HG03280 (cell line): ENCODE measurements around the gene FAM168A.

Experiments
- ATAC-seq: cut with Tn5 transposase; IDR thresholded peaks from one replicate; pipeline ENCODE4 v1.9.1; 2021; ENCODE audit warnings: mild to moderate bottlenecking, moderate library complexity; ENCODE audit not compliant: unreplicated experiment

FAM168A gene

DNA sequence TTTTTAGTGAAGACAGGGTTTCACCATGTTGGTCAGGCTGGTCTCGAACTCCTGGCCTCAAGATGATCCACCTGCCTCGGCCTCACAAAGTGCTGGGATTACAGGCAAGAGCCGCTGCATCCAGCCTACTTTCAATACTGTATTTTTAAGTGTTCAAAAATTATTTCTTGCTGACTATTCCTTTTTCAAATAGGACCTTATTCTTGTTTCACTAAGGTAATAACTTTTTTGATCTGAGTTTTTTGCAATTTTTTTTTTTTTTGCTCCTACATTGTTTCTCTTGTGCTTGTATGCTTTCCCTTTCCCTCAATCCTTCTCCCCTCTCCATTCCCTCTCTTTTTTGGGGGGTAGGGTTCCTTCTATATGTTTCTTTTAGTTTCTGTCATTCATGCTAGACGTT is 73.1 kb downstream of the FAM168A start:
- ATAC-seq, result no peak

GRCh38 chr11:73521621-73522020 is 76.3 kb downstream of the FAM168A start:
- ATAC-seq, result no peak

DNA sequence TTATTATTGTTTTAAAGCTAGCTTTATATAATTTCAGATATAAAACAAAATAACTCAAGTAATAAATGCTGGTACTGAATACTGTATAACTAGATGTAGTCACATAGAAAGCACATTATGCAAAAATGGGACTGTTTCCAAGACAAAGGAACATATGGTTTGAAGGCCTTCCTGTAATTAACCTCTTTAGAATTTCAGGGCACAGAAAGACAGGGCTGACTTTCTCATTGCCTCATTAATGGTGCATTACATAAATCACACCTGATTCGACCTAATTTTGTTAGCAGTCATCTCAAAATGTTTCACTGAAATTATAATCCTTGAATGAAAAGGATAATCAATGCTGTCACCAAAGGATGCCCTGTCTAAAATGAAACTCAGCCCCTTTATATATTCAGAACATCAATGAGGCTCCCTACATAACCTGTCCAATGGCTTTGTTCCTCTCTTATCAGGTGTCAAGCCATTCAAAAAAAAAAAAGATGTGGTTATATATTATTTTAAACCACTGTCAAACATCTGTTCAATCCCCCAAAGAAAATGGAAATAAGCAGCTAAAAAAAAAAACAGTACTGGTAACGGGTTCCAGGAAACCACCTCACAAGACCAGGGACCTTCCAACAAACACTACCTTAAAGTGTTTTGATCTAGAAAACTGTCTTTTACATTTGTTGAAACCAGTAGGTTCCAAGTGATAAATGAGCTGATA is 77.4 kb downstream of the FAM168A start:
- no peak for ATAC-seq

GRCh38 chr11:73519266-73519665 is 78.6 kb downstream of the FAM168A start:
- ATAC-seq, result no peak

- ATAC-seq, result no peak
These were observed 79.7 kb downstream of the FAM168A start for GRCh38 chr11:73518195-73518594.

DNA sequence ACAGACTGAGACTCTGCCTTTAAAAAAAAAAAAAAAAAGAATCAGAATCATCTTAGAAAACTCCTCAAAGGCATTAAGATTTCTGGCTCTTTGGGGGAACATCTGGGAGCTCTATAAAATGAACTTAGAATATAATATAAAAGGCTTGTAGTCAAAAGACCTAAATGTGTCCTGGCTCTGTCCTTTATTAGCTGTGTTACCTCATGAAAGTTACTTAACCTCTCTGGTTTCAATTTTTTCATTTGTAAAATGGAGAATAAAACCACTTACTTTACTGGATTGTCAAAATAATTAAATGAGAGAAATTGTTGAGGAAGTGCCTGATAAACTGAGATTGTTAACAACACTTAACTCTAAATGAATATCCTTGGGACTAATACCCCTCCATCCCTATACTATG is 81.8 kb downstream of the FAM168A start:
- no peak for ATAC-seq

DNA sequence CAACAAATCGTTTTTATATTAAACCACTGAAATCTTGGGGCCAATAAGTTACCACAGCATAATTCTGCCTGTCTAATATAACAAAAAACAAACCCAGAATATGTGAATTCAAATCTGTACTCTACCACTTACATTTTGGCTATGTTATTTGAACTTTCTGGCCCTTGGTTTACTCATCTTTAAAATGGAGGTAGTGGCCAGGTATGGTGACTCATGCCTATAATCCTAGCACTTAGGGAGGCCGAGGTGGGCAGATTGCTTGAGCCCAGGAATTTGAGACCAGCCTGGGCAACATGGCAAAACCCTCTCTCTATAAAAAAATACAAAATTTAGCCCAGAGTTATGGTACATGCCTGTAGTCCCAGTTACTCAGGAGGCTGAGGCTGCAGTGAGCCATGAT is 84.2 kb downstream of the FAM168A start:
- ATAC-seq, result no peak

- ATAC-seq, result no peak
These were observed 87.0 kb downstream of the FAM168A start for GRCh38 chr11:73510877-73511276.

DNA sequence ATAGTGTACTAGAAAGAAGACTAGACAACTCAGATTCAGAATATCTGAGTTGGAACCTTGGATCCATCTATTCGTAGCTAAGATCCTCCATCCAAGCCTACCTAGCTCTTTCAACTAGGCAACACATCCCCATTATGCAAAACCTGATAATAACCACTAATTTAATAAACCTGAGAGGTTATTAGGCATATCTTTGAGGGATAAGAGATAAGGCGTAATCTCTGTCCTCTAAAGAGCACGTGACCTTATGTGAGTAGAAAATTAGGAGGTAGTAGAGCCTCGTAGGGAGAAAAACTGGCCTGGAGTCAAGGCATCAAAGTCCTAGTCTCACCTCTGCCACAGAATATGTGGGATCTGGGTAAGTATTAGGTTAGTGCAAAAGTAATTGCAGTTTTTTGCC is 87.8 kb downstream of the FAM168A start:
- no peak for ATAC-seq

DNA sequence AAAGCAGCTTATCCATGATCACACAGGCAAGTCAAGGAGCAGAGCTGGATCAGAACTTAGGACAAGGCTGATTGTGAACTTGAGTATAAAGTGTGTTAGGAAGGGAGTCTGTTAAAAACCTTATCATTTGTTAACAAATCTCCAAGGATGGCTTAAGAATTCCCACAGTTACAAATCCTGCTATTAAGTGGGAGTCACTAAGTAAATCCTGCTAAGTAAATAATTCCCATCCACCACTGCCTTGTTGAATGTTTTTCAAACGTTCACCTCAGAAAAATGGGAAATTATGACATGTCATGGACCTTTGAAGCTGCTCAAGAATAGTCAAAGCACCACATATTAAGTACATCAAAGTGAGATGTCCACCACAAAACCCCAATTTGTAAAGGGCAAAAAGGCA is 88.7 kb downstream of the FAM168A start:
- ATAC-seq, result no peak

DNA sequence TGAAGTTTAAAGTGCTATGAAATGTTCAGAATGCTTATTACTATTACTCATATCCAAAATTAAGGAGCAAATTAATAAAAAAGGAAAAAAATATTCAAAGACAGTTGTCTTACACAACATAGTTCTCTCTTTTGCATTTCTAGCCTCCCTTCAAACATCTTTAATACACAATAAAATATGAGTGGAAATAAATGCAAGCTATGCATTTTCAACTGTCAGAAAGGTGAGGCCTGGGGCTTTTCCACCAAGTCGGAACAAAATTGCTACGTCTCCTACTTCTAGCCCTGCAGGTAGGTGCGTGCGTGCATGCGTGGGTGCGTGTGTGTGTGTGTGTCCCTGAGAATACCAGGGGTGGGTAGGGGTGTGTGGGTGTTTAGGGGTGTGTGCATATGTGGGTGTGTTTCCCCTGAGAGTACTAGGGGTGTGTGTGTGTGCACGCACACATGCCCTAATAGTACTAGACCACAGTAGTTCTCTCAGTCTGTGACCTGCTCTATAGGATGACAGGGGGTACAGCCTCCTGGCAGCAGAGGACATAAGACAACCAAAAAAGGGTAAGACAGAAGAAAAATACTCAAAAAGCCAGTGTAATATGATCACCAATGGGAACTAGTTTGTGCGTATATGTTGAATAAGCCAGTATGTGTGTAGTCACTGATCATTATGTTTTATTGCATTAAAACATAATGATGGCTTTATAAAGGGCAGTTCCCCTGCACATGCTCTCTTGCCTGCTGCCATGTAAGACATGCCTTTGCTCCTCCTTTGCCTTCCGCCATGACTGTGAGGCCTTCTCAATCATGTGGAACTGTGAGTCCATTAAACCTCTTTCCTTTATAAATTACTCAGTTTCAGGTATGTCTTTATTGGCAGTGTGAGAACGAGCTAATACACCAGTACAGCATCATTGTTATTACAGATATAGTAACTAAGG is 89.4 kb downstream of the FAM168A start:
- no peak for ATAC-seq

DNA sequence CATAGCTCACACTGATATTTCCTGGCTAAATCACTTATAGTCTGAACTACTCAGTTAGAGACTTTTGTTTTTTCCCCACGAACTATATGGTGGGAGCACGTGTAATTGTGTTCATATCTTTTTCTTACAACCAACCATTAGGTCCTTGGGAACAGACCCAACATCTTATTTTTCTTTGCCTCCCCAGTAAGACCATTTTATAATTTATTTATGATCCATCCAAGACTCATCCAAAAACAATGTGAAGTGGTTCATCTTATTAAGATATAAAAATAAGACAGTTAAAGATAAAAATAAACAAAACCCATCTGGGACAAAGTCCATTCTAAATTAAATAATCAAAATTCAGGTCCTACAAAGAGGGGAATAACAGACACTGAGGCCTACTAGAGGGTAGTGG is 90.8 kb downstream of the FAM168A start:
- no peak for ATAC-seq

- no peak for ATAC-seq
These were observed 91.9 kb downstream of the FAM168A start for GRCh38 chr11:73506038-73506437.

GRCh38 chr11:73498343-73498742 is 99.6 kb downstream of the FAM168A start:
- ATAC-seq, result no peak

- no peak for ATAC-seq
These were observed 101.8 kb downstream of the FAM168A start for GRCh38 chr11:73496134-73496533.

- no peak for ATAC-seq
These were observed 102.2 kb downstream of the FAM168A start for GRCh38 chr11:73495731-73496130.

- ATAC-seq, result no peak
These were observed 103.8 kb downstream of the FAM168A start for GRCh38 chr11:73493956-73494598.

GRCh38 chr11:73481626-73482025 is 116.3 kb downstream of the FAM168A start:
- ATAC-seq, result no peak

- no peak for ATAC-seq
These were observed 117.2 kb downstream of the FAM168A start for GRCh38 chr11:73480677-73481076.

DNA sequence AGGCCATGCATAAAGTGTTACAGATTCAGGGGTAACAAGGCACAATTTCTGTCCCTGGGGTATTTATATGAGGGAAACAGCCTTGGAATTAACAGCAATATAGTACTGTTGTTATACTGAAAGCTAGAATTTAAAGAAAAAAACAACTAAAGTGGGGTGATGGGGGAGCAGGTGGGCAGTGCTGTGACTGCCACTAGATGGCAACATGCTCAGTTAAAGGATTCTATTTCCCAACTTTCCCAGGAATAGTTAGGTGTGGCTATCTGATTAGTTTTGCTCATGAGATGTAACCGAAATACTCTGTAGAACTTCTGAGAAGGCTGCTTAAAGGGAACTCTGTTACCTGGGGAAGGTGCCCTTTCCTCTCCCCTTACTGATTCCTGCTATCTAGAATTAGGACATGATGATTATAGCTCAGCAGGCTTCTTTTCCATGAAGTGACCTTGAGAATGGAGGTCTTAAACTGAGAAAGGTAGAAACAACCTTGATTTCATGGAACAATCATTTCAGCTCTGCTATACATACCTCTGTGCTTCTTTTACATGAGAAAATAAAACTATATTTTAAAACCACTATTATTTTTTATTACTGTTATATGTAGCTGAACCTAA is 119.1 kb downstream of the FAM168A start:
- no peak for ATAC-seq

- no peak for ATAC-seq
These were observed 120.4 kb downstream of the FAM168A start for GRCh38 chr11:73477518-73477917.
